GM18909 (cell line): ENCODE data around the gene FA2H.
"Not testable (repeated sequence)": the region's sequence is repeated elsewhere in the genome, so short reads cannot be mapped to it uniquely, and the experiment has no call there.

Experiments
- ATAC-seq: cut with Tn5 transposase; IDR thresholded peaks from one replicate; pipeline ENCODE4 v1.9.1; 2021; ENCODE audit warnings: mild to moderate bottlenecking; ENCODE audit not compliant: unreplicated experiment, poor library complexity

The FA2H gene, protein sequence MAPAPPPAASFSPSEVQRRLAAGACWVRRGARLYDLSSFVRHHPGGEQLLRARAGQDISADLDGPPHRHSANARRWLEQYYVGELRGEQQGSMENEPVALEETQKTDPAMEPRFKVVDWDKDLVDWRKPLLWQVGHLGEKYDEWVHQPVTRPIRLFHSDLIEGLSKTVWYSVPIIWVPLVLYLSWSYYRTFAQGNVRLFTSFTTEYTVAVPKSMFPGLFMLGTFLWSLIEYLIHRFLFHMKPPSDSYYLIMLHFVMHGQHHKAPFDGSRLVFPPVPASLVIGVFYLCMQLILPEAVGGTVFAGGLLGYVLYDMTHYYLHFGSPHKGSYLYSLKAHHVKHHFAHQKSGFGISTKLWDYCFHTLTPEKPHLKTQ

DNA sequence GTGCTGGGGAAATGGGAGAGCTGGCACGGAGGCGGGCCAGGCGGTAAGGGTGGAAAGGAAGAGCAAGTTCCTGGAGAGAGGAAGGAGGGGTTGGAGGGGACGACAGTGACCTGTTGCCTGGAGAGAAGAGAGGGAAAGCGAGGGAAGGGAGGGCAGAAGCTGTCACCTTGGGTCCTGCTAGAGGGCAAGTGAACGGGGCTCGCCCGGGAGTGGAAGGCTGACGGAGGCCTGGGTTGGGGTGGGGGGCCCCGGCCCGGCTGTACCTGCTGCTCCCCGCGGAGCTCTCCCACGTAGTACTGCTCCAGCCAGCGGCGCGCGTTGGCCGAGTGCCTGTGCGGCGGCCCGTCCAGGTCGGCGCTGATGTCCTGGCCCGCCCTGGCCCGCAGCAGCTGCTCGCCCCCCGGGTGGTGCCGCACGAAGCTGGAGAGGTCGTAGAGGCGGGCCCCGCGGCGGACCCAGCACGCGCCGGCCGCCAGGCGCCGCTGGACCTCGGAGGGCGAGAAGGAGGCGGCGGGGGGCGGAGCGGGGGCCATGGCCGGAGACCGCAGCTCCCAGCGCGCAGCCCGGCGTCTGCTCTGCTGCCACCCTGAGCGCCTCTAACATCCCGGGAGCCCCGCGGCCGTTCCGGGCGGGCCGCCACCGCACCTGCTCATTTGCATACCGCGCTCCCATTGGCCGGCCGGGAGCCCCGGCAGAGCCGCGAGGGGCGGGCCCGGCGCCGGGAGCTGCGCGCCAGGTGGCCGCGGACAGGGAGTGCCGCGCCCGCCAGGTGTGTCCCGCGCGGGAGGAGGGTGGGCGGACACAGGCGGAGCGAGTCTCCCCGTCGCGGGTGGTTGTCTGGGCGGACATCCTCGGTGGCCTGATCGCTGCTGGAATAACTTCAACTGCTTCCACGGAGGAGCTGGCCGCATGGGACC, at the start of gene FA2H:
FA2H (minus strand) TSS at position 598 of the 917 bp plus-strand sequence; CDS start at position 533, 65 bp downstream.
- peak; percentile 91 for ATAC-seq

DNA sequence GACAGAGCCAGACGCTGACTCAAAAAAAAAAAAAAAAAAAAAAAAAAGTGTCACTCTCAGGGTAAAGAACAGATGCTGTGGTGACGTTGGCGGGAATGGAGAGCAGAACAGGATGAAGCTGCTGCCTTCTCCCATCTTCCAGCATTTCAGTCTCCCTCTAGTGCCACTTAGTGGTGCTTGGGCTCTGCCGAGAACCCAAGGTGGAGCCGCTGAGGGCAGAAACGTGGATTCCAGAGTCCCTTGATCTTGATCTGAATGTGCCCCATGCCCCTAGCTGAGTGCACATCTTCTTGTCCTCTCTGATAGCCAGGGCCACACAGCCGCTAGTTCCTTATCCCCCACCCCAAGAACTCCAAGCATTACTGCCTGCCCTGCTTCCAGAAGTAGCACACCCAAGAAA, 43.2 kb upstream of the FA2H start:
- no peak for ATAC-seq

DNA sequence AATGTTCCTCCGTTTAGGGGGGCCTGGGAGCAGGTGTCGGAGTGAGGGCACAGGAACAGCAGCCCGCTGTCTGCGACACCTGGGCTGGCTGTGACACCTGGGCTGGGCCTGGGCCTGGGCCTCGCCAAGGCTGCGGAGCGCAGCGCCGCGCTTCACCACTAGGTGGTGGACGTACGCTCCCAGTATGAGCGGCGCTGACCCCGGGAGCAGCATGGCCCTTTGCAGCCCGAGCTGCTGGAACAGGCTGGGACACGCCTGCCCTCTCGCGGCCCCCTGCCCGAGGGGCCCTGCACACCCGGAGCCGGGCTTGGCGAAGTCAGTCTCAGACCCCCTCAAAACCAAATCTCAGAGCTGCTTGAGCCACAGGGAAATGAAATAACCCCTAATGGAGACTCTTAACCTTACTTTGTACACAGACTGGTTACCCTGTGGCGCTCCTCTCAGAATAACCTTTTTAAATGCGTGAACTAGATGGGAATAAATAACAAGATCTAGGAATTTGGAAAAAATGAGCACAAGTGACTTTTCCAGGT, 38.6 kb upstream of the FA2H start:
- ATAC-seq, result peak; percentile 97

DNA sequence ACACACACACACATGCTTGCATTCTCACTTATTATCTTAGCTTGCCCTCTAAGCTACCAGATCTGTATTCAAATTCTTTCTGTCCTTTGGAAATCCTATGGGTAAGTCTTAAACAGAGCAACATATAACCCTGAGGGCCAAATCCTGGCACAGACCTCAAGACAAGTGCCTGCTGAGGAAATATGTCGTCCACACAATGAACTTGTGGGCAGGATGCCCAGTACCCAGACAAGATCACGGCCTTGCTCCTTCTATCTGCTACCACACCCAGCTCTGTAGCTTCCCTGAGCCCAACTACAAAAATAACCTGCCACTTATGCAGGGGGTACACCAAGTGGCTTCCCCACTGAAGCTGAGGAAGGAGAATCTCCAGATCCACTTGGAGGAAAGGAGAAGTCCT, 37.3 kb upstream of the FA2H start:
- no peak for ATAC-seq

DNA sequence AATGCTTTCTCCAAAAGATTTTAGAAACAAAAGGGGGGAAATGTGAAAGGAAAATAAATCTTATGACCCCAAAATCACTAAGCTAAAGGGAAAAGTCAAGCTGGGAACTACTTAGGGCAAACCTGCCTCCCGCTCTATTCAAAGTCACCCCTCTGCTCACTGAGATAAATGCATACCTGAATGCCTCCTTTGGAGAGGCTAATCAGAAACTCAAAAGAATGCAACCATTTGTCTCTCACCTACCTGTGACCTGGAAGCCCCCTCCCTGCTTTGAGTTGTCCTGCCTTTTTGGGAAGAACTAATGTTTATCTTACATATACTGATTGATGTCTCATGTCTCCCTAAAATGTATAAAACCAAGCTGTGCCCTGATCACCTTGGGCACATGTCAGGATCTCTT, 36.6 kb upstream of the FA2H start:
- ATAC-seq, result not testable (repeated sequence)

DNA sequence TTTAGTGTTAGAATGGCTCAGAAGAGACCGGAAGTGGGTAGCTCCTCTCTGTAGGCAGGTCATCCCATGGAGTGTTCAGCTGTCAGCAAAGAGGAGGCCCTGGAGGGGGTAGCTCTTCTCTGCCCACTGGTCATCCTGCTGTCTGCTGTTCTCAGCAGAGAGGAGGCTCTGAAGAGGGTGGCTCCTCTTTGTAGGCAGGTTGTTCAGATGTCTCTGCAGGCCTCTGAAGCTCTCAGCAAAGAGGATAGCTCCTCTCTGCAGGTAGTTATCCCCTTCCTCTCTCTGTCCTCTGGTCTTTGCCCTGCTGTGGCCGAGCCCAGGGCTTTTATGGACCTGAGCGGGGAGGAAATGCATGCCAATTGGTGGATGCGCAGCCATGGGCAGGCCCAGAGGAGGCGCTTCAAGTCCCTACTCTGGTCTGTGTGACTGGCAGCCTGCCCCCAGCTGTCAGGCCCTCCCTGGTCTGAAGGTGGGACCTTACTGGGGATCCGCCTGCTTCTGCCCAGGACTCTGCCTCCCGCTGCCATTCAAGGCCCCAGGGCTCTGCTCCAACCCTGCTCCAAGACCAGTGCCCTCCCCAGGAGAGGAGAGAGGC, 32.5 kb upstream of the FA2H start:
- ATAC-seq, result no peak

DNA sequence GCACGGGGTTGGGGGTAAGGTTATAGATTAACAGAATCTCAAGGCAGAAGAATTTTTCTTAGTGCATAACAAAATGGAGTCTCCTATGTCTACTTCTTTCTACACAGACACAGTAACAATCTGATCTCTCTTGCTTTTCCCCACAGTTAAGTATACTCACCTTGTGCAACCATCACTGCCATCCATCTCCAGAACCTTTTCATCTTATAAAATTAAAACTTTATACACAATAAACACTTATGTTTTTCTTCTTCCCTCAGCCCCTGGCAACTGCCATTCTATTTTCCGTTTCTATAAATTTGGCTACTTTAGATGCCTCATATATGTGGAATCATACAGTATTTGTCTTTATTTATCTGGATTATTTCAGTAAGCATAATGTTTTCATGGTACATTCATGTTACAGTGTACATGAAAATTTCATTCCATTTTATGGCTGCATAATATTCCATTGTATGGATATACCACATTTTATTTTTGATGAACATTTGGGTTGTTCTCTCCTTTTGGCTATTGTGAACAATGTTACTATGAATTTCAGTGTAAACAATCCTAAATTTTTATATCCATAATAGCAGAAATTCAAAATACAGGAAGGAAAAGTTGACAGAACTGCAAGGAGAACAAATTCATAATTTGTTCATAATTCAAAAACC, 25.7 kb upstream of the FA2H start:
- ATAC-seq, result no peak

DNA sequence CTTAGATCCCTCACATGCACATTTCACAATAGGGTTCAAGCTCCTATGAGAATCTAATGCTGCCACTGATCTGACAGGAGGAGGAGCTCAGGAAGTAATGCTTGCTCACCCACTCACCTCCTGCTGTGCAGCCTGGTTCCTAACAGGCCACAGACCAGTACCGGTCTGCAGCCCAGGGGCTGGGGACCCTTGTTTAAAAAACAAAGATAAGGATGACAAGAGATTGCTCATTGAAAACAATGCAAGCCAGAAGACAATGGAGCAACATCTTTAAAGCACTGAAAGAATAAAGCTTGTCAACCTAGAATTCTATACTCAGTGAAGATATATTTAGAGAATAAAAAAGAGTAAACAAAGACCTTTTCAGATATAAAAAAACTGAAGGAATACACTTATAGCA, 22.8 kb upstream of the FA2H start:
- ATAC-seq, result no peak

DNA sequence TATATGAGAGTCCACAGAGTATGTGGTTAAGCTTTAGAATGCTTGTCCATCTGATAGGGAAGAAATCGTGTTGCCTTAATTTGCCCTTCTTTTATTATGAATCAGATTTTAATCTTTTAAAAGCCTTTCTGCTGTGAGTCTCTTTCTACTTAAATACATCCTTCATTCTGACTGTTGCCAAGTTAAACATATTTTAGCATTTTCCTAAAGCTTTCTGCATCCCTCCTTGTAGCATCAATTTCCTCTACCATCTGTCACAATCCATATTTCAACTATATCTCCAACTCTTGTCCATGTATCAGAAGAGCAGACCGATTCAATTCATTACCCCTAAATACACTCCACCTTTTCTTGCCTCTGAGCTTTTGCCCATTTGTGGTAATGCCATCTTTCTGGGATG, 20.5 kb upstream of the FA2H start:
- no peak for ATAC-seq

DNA sequence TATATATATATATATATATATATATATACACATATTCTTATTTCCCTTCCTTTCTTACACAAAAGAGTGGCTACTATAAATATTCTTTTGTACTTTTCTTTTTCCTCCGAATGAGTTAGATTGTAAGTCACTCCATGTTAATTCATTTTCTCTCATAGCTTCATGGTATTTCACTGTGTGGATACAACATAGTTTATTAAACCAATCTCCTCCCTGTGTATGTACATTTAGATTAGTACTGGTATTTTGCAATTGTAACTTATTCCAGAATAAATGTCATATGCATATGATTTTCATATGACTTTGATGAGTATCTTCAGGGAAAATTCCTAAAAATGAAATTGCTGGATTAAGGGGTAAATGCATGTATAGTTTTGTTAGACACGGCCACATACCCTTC, 20.0 kb upstream of the FA2H start:
- ATAC-seq, result no peak

DNA sequence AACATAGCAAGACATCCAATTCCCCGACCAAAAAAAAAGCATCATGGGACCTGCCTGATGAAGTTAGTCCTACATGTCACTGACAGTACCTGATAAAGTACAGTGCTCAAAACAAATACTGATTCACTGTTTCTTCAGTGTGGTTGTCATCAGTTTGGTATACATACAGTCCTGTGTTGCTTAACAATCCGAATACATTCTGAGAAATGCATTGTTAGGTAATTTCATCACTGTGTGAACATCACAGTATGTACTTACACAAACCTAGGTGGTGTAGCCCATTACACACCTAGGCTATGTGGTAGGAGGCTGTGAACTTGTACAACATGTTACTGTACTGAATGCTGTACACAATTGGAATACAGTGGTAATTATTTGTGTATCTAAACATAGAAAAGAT, 19.0 kb upstream of the FA2H start:
- no peak for ATAC-seq

DNA sequence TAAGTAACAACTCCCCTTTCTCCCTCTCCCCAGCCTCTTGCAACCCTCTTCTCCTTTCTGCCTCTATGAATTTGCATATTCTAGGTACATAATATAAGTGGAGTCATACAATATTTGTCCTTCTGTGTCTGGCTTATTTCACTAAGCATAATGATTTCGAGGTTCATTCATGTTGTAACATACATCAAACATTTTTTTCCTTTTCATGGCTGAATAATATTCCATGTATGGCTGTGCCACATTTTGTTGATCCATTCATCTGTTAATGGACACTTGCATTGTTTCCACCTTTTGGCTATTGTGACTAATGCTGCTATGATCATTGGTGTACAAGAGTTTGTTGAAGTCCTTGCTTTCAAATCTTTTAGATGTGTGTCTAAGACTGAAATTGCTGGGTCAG, 17.6 kb upstream of the FA2H start:
- no peak for ATAC-seq

DNA sequence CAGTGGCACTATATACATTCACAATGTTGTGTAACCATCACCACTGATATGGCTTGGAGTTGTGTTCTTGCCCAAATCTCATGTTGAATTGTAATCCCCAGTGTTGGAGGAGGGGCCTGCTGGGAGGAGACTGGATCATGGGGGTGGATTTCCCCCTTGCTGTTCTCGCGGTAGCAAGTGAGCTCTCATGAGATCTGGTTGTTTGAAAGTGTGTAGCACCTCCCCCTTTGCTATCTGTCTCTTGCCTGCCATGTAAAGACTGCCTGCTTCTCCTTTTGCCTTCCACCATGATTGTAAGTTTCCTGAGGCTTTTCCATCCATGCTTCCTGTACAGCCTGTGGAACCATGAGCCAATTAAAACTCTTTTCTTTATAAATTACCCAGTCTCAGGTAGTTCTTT, 17.1 kb upstream of the FA2H start:
- ATAC-seq, result not testable (repeated sequence)

DNA sequence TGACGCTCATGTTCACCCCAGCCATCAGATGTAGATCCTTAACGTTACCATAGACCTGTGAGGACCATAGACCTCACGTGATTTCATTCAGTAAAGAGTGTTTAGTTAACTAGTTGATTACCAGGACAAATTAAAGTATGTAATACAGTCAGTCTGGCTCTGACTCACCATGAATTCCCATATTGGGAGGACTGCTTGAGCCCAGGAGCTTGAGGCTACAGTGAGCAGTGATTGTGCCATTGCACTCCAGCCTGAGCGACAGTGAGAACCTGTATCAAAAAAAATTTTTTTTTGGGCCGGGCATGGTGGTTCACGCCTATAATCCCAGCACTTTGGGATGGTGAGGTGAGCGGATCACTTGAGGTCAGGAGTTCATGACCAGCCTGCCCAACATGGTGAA, 13.5 kb upstream of the FA2H start:
- no peak for ATAC-seq

DNA sequence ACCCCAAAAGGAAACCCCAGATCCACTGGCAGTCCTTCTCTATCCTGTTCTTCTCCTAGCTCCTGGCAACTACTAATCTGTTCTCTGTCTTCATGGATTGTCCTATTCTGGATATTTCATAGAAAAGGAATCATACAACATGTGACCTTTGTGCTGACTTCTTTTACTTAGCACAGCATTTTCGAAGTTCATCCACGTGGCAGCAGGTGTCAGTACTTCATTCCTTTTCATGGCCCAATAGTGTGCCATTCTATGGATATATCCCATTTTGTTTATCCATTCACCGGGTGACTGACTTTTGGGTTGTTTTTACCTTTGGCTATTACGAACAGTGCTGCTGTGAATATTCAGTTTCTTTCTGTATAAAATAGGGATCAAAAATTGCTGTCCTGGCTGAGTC, 10.4 kb upstream of the FA2H start:
- no peak for ATAC-seq

DNA sequence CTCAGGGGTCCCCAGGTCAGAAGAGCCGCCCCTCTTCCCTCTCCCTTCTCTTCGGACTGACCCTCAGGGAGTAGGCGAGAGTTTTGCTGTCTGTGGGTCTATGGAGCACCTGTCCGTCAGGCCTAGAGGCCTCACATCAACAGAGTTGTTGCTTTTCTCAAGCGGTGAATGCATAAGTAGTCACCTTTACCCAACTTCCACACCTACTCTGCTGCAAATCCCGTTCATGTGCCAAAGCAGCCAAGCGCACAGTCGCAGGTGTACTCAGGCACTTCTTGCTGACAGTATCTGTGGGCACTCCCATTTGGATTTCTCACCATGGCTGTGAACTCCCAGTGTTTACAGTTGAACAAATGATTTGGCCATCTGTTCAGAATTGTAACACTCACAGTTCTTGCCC, 4.0 kb upstream of the FA2H start:
- no peak for ATAC-seq

DNA sequence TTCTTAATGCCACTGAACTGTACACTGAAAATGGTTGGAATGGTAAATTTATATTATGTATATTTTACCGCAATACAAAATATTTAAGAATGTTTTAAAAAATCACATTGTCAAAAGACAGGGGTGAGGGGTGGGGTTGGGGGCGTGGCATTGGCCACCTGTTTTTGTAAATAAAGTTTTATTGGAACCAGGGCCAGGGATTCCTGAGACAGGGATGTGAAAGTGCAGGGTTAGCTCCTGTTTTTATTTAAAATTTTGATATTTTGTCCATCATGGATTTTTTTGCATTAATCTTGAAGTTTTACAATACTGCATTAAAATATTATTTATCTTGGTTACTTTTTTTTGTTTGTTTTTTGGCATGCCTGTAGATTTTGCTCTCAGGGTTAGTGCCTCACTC, 2.3 kb upstream of the FA2H start:
- ATAC-seq, result no peak

DNA sequence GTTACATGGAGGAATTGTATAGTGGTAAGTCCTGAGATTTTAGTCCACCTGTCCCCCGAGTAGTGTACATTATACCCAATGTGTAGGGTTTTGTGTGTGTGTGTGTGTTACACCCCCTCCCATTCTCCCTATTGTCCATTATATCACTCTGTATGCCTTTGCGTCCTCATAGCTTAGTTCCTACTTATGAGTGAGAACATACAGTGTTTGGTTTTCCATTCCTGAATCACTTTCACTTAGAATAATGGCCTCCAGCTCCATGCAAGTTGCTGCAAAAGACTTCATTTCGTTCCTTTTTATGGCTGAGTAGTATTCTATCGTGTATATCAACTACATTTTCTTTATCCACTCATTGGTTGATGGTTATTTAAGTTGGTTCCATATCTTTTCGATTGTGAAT, 635 bp upstream of the FA2H start:
- ATAC-seq, result no peak

DNA sequence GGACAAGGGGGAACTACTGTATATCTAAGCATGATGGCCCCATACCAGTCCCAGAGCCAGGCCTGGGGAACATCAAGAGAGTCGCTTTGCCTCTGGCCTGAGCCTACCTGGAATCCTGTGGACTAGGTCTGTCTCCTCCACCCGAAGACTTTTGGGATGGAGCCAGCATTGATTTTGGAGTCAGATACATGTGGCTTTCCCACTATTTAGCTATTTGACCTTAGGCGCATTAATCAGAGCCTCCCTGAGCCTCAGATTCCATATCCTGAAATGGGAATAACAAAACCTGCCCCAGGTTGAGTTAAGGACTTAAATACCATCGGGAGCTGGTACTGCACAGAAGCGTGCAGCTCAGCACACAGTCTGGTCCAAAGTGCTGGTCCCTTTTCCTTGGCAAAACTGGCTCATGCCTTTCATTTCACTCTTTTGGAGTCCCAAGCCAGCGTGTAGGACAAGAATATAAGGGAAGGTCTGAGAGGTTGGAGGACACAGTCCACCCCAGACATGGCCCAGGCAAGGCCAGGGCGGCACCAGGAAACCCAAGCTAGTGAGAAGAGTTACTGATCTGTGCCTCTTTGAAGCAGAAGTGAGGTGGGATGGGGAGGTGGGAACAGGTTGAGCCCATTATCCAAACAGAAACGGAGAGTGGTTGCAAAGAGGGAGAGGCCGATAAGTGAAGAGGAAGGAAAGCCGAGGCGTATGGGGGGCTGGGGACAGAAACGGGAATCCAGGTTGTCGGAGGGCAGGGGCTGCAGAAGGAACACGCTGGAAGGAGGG, 986 bp downstream of the FA2H start:
- ATAC-seq, result no peak
